H9 (cell line): Measurements from ENCODE around the gene CRAT. TPM values are rescaled to one million over a fixed set of nuclear protein-coding genes. Genes with fewer than 3 reads are reported as not detected.
A peak's percentile ranks its signal among the peaks of the same experiment; 100 is the strongest.

Experiments
- DNase-seq: peaks from one replicate; pipeline ENCODE4 v3.0.0-alpha.2; 2017
- H2AFZ ChIP-seq: one replicate; pipeline ENCODE4 v1.6.1; 2013; ENCODE audit warnings: mild to moderate bottlenecking, low read length, control low read depth, moderate library complexity
- H2AK5ac ChIP-seq: 2 replicates; pipeline ENCODE4 v1.6.1; 2013; ENCODE audit warnings: low read length, control low read depth, mixed read lengths; ENCODE audit not compliant: insufficient read length
- H2BK120ac ChIP-seq: one replicate; pipeline ENCODE4 v1.6.1; 2013; ENCODE audit warnings: low read depth, mild to moderate bottlenecking, low read length, control low read depth, inconsistent platforms; ENCODE audit not compliant: poor library complexity, severe bottlenecking
- H2BK12ac ChIP-seq: 2 replicates; pipeline ENCODE4 v1.6.1; 2013; ENCODE audit warnings: low read length, control low read depth, mixed read lengths, low read depth; ENCODE audit not compliant: insufficient read length
- H2BK15ac ChIP-seq: 2 replicates; pipeline ENCODE4 v1.6.1; 2013; ENCODE audit warnings: low read depth, low read length, control low read depth
- H2BK20ac ChIP-seq: one replicate; pipeline ENCODE4 v1.6.1; 2013; ENCODE audit warnings: low read depth, mild to moderate bottlenecking, low read length, control low read depth, inconsistent platforms; ENCODE audit not compliant: poor library complexity, severe bottlenecking
- H2BK5ac ChIP-seq: 2 replicates; pipeline ENCODE4 v1.6.1; 2013; ENCODE audit warnings: low read length, control low read depth, mixed read lengths; ENCODE audit not compliant: insufficient read length
- H3K14ac ChIP-seq: 2 replicates; pipeline ENCODE4 v1.6.1; 2013; ENCODE audit warnings: low read length, control low read depth; ENCODE audit not compliant: insufficient read depth
- H3K18ac ChIP-seq: 2 replicates; pipeline ENCODE4 v1.6.1; 2013; ENCODE audit warnings: low read depth, mild to moderate bottlenecking, mixed read lengths, low read length, control low read depth; ENCODE audit not compliant: insufficient read length
- H3K23ac ChIP-seq: 2 replicates; pipeline ENCODE4 v1.6.1; 2013; ENCODE audit warnings: low read length, control low read depth, mixed read lengths, low read depth; ENCODE audit not compliant: insufficient read length
- H3K23me2 ChIP-seq: 2 replicates; pipeline ENCODE4 v1.6.1; 2013; ENCODE audit warnings: low read depth, mild to moderate bottlenecking, mixed read lengths, low read length, control low read depth; ENCODE audit not compliant: insufficient read length, poor library complexity, severe bottlenecking
- H3K27ac ChIP-seq: 2 replicates; pipeline ENCODE4 v1.5.1; 2013; ENCODE audit warnings: low read length, control low read depth, mixed read lengths, low read depth; ENCODE audit not compliant: insufficient read length
- H3K27me3 ChIP-seq: 2 replicates; pipeline ENCODE4 v1.6.1; 2013; ENCODE audit warnings: low read length, control low read depth, inconsistent platforms; ENCODE audit not compliant: insufficient read depth
- H3K4ac ChIP-seq: 2 replicates; pipeline ENCODE4 v1.6.1; 2013; ENCODE audit warnings: low read depth, mild to moderate bottlenecking, control low read depth, inconsistent platforms, low read length, moderate library complexity
- H3K4me1 ChIP-seq: 2 replicates; pipeline ENCODE4 v1.6.1; 2013; ENCODE audit warnings: low read length, control low read depth, inconsistent platforms; ENCODE audit not compliant: insufficient read depth
- H3K4me2 ChIP-seq: 2 replicates; pipeline ENCODE4 v1.6.1; 2013; ENCODE audit warnings: low read length, control low read depth, mixed read lengths; ENCODE audit not compliant: insufficient read length, insufficient read depth
- H3K56ac ChIP-seq: 2 replicates; pipeline ENCODE4 v1.6.1; 2013; ENCODE audit warnings: low read depth, mild to moderate bottlenecking, mixed read lengths, low read length, control low read depth; ENCODE audit not compliant: insufficient read length
- H3K79me1 ChIP-seq: 2 replicates; pipeline ENCODE4 v1.6.1; 2013; ENCODE audit warnings: low read depth, mild to moderate bottlenecking, moderate library complexity, low read length, control low read depth, inconsistent platforms; ENCODE audit not compliant: insufficient read depth, poor library complexity, severe bottlenecking
- H3K79me2 ChIP-seq: 2 replicates; pipeline ENCODE4 v1.6.1; 2013; ENCODE audit warnings: low read length, control low read depth, inconsistent platforms; ENCODE audit not compliant: insufficient read depth
- H3K9ac ChIP-seq: 2 replicates; pipeline ENCODE4 v1.6.1; 2013; ENCODE audit warnings: low read length, control low read depth, mixed read lengths; ENCODE audit not compliant: insufficient read length; ENCODE audit errors: extremely low read depth
- H3K9me3 ChIP-seq: one replicate; pipeline ENCODE4 v1.6.1; 2013; ENCODE audit warnings: low read depth, low read length, inconsistent platforms; ENCODE audit not compliant: control insufficient read depth
- H3T11ph ChIP-seq: one replicate; pipeline ENCODE4 v1.6.1; 2013; ENCODE audit warnings: mild to moderate bottlenecking, low read length, control low read depth, inconsistent platforms
- H4K20me1 ChIP-seq: one replicate; pipeline ENCODE4 v1.6.1; 2013; ENCODE audit not compliant: control insufficient read depth, insufficient read length, insufficient read depth
- H4K5ac ChIP-seq: 2 replicates; pipeline ENCODE4 v1.6.1; 2013; ENCODE audit warnings: low read depth, mild to moderate bottlenecking, mixed read lengths, low read length, control low read depth; ENCODE audit not compliant: insufficient read length
- H4K8ac ChIP-seq: replicated peaks from 2 replicates; pipeline ENCODE4 v1.6.1; 2013; ENCODE audit warnings: low read length, control low read depth, mixed read lengths, low read depth; ENCODE audit not compliant: insufficient read length
- H4K91ac ChIP-seq: 2 replicates; pipeline ENCODE4 v1.6.1; 2013; ENCODE audit warnings: low read depth, mild to moderate bottlenecking, moderate library complexity, mixed read lengths, low read length, control low read depth; ENCODE audit not compliant: insufficient read length
- H3K27ac Mint-ChIP-seq, 3 experiments: 2 replicates in 2 of 3; 3 replicates in 1 of 3; pipeline ENCODE4 v1.8.0; 2020 to 2021; ENCODE audit warnings: mixed read lengths in 3 of 3, mild to moderate bottlenecking in 1 of 3, moderate library complexity in 1 of 3
- H3K27me3 Mint-ChIP-seq: 2 replicates; pipeline ENCODE4 v1.8.0; 2021; ENCODE audit warnings: low read depth, mild to moderate bottlenecking, moderate library complexity, mixed read lengths
- H3K36me3 Mint-ChIP-seq, 3 experiments: 2 replicates in 2 of 3; 3 replicates in 1 of 3; pipeline ENCODE4 v1.8.0; 2020 to 2021; ENCODE audit warnings: low read depth in 3 of 3, mixed read lengths in 3 of 3; ENCODE audit not compliant: insufficient read depth in 1 of 3
- H3K4me1 Mint-ChIP-seq, 2 experiments: 2 replicates each; pipeline ENCODE4 v1.8.0; 2020; ENCODE audit warnings: mixed read lengths in 2 of 2
- H3K4me3 Mint-ChIP-seq, 2 experiments: 2 replicates in 1 of 2; 3 replicates in 1 of 2; pipeline ENCODE4 v1.8.0; 2020 to 2021; ENCODE audit warnings: mild to moderate bottlenecking in 2 of 2, mixed read lengths in 2 of 2, moderate library complexity in 1 of 2
- H3K9me3 Mint-ChIP-seq, 2 experiments: 2 replicates in 1 of 2; 3 replicates in 1 of 2; pipeline ENCODE4 v1.8.0; 2020; ENCODE audit warnings: mild to moderate bottlenecking in 2 of 2, mixed read lengths in 2 of 2, moderate library complexity in 1 of 2
- CTCF ChIP-seq: fragments of 200-600 bp; sonication (generic); conservative IDR thresholded peaks from 3 replicates; pipeline ENCODE4 v1.8.0; 2021; ENCODE audit warnings: antibody characterized with exemption, mild to moderate bottlenecking
- WGBS: extraction: QIAGEN DNeasy Blood & Tissue Kit; methylation state at CpG from one replicate; pipeline ENCODE4 v1.1.7; 2013; ENCODE audit warnings: missing lambda C conversion rate, low lambda C conversion rate, mixed read lengths; ENCODE audit not compliant: insufficient read length; ENCODE audit errors: extremely low coverage; 5-methylcytosine and 5-hydroxymethylcytosine counted together
- total RNA-seq: library from RNA; stranded (reverse); gene quantifications from 2 replicates; pipeline ENCODE4 v1.2.1, GENCODE V29; 2021

Gene CRAT
- total RNA-seq, 1 experiment from 2014 or later, result 15.0 TPM

- Histone ChIP-seq H2AFZ (no peak overlapping the region), H4K8ac (no peak overlapping the region), H3K23ac (no peak overlapping the region), H3K79me2 (no peaks in the 10 kb centered on the region), H3K9me3 (no peaks in the 10 kb centered on the region), H3K18ac (no peak overlapping the region), H2BK120ac (no peak overlapping the region), H3K56ac (no peak overlapping the region), H2BK15ac (no peak overlapping the region), H3K4me2 (no peak overlapping the region), H4K5ac (no peak overlapping the region), H3K9ac (no peak overlapping the region), H3K14ac (no peak overlapping the region), H3K27ac (no peak overlapping the region), H4K91ac (no peak overlapping the region), H3K4me1 (peaks cover 5% of the 10 kb centered on the region; the same call in 1 of the 2 replicates), H2BK20ac (no peak overlapping the region), H4K20me1 (no peaks in the 10 kb centered on the region), H3T11ph (no peak overlapping the region), H2BK5ac (no peak overlapping the region), H3K4ac (no peak overlapping the region), H2BK12ac (no peak overlapping the region), H3K27me3 (no peaks in the 10 kb centered on the region), H3K23me2 (no peaks in the 10 kb centered on the region), H3K79me1 (no peaks in the 10 kb centered on the region), H2AK5ac (no peak overlapping the region)
- DNase-seq, result no peak
- Mint-ChIP-seq H3K4me1 (peaks cover 14 to 23% of the 10 kb centered on the region in 2 experiments), H3K9me3 (no peaks in the 10 kb centered on the region), H3K27me3 (no peaks in the 10 kb centered on the region), H3K4me3 (no peak overlapping the region), H3K36me3 (peaks cover 5 to 8% (median 5%) of the 10 kb centered on the region in 3 experiments; a peak in 4 of 7 replicates), H3K27ac (peak overlapping the region in 1 of 3 experiments; percentile 44; a peak in 2 of 7 replicates)
- WGBS, result no CpG with 5 or more reads among the region's 8 CpGs
- no peak for TF ChIP-seq CTCF
These were observed 37.2 kb downstream of the CRAT start for GRCh38 chr9:129073404-129073803.
